ENCODE measurements around the gene TBCD.

DNA sequence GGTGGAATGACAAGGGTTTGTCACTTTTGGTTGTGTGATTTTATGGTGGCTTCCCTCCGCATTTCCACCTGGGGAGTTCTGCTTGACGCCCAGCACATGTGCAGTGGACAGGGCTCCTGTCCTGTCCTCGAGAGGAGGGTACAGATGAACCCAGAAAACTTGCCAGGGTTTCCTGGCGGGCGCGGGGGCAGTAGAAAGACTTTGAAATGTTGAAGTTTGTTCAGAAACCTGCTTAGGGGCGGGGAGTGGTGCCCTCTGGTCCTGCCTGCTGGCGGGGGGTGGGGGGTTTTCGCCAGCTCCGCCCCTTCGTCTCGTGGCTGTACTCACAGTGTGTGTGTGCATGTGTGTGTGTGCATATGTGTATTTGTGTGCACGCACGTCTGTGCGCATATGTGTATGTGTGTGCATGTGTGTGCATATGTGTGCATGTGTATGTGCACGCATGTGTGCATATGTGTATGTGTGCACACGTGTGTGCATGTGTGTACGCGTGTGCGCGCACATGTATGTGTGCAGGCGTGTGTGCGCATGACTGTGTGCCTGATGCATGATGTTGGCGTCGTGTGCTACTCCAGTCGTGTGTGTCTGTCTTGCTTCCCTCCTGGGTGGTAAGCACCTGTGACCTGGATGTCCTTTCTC lies 28.6 kb upstream of the TBCD start:
- TF ChIP-seq CTCF (conservative IDR thresholded peaks at IDR 0.05 in 1 of 2, IDR thresholded peaks at IDR 0.05 in 1 of 2; ENCODE audit: low read depth in 1 of 2, low read length in 2 of 2): no peak
- TF ChIP-seq EZH2 (IDR thresholded peaks at IDR 0.05; ENCODE audit: low read length, missing control alignments): no peak

Measured in fibroblast of lung (primary cell).